HepG2 (cell line): Measurements from ENCODE around the gene EFS. TPM values are rescaled to one million over a fixed set of nuclear protein-coding genes. Genes with fewer than 3 reads are reported as not detected.
A peak's percentile ranks its signal among the peaks of the same experiment; 100 is the strongest.

ENCODE experiments used
- BRD4 ChIP-seq: sonication (generic); formaldehyde crosslinking; IDR thresholded peaks from 2 replicates; pipeline ENCODE4 v1.4.0; 2020; ENCODE audit warnings: missing genetic modification reagents
- CENPBD1 ChIP-seq: sonication (generic); formaldehyde crosslinking; IDR thresholded peaks from 2 replicates; pipeline ENCODE4 v1.8.0; 2022; ENCODE audit warnings: missing genetic modification reagents, low read depth, mild to moderate bottlenecking, borderline replicate concordance
- DMAP1 ChIP-seq: IDR thresholded peaks from 2 replicates; pipeline ENCODE4 v1.6.1; 2016
- DNMT1 ChIP-seq: sonication (generic); formaldehyde crosslinking; IDR thresholded peaks from 2 replicates; pipeline ENCODE4 v1.5.1; 2020; ENCODE audit warnings: mild to moderate bottlenecking, missing genetic modification reagents
- FOXM1 ChIP-seq: sonication (generic); formaldehyde crosslinking; IDR thresholded peaks from 2 replicates; pipeline ENCODE4 v1.5.0; 2020; ENCODE audit warnings: missing genetic modification reagents
- GTF2F1 ChIP-seq: fragments of 150-350 bp; IDR thresholded peaks from 2 replicates; pipeline ENCODE4 v1.6.1; 2014; ENCODE audit warnings: low read length
- HNF4G ChIP-seq, 2 experiments: sonication (generic) in 1 of 2; formaldehyde crosslinking in 1 of 2; IDR thresholded peaks; 2 replicates each; pipeline versions ENCODE4 v1.4.0 to v1.6.1; 2011 to 2020; ENCODE audit warnings: borderline replicate concordance in 2 of 2, low read depth in 2 of 2, mild to moderate bottlenecking in 2 of 2, low read length in 1 of 2, missing genetic modification reagents in 1 of 2, moderate library complexity in 1 of 2
- HNRNPL ChIP-seq: fragments of 200-400 bp; formaldehyde crosslinking; IDR thresholded peaks from 2 replicates; pipeline ENCODE4 v1.6.1; 2017; ENCODE audit warnings: mild to moderate bottlenecking, low read depth, low read length
- IKZF1 ChIP-seq: fragments of 450-650 bp; IDR thresholded peaks from 2 replicates; pipeline ENCODE4 v1.7.1; 2016
- IRX3 ChIP-seq: sonication (generic); formaldehyde crosslinking; IDR thresholded peaks from 2 replicates; pipeline ENCODE4 v1.8.1; 2023; ENCODE audit warnings: mild to moderate bottlenecking, low read depth, missing genetic modification reagents, borderline replicate concordance
- KLF9 ChIP-seq: IDR thresholded peaks from 2 replicates; pipeline ENCODE4 v1.6.1; 2016; ENCODE audit warnings: low read depth
- KMT2A ChIP-seq: sonication (generic); formaldehyde crosslinking; IDR thresholded peaks from 2 replicates; pipeline ENCODE4 v1.4.0; 2020; ENCODE audit warnings: missing genetic modification reagents
- NCOA1 ChIP-seq: sonication (generic); formaldehyde crosslinking; IDR thresholded peaks from 2 replicates; pipeline ENCODE4 v1.9.0; 2021; ENCODE audit warnings: missing genetic modification reagents
- NFE2L2 ChIP-seq: fragments of 150-350 bp; IDR thresholded peaks from 2 replicates; pipeline ENCODE4 v1.6.1; 2014; ENCODE audit warnings: low read length
- NONO ChIP-seq, 2 experiments: fragments of 450-650 bp in 1 of 2; sonication (generic) in 1 of 2; formaldehyde crosslinking in 1 of 2; IDR thresholded peaks in 1 of 2; conservative IDR thresholded peaks in 1 of 2; 2 replicates each; pipeline versions ENCODE4 v1.6.1 to v1.8.0; 2017 to 2022; ENCODE audit warnings: mild to moderate bottlenecking in 1 of 2, missing genetic modification reagents in 1 of 2, moderate library complexity in 1 of 2
- NPAS2 ChIP-seq: sonication (generic); formaldehyde crosslinking; IDR thresholded peaks from 2 replicates; pipeline ENCODE4 v1.8.0; 2022; ENCODE audit warnings: mild to moderate bottlenecking, missing genetic modification reagents, borderline replicate concordance
- NR2C2 ChIP-seq: sonication (generic); formaldehyde crosslinking; IDR thresholded peaks from 2 replicates; pipeline ENCODE4 v1.4.0; 2020; ENCODE audit warnings: missing genetic modification reagents, mild to moderate bottlenecking, moderate library complexity, borderline replicate concordance
- NR2F1 ChIP-seq, 2 experiments: fragments of 450-650 bp in 1 of 2; formaldehyde crosslinking in 1 of 2; IDR thresholded peaks; 2 replicates each; pipeline versions ENCODE4 v1.5.0 to v1.6.1; 2016 to 2020; ENCODE audit warnings: mild to moderate bottlenecking in 1 of 2, missing compliant biosample characterization in 1 of 2, missing genetic modification reagents in 1 of 2, moderate library complexity in 1 of 2
- NR2F6 ChIP-seq, 2 experiments: IDR thresholded peaks; 2 replicates each; pipeline ENCODE4 v1.6.1; 2016; ENCODE audit warnings: antibody characterized with exemption in 1 of 2, mild to moderate bottlenecking in 1 of 2
- PATZ1 ChIP-seq: sonication (generic); formaldehyde crosslinking; IDR thresholded peaks from 2 replicates; pipeline ENCODE4 v1.4.0; 2020; ENCODE audit warnings: missing genetic modification reagents
- PHF21A ChIP-seq: sonication (generic); formaldehyde crosslinking; IDR thresholded peaks from 2 replicates; pipeline ENCODE4 v1.5.0; 2020; ENCODE audit warnings: mild to moderate bottlenecking, missing genetic modification reagents
- POLR2AphosphoS2 ChIP-seq: IDR thresholded peaks from 2 replicates; pipeline ENCODE4 v1.6.1; 2011; ENCODE audit warnings: low read depth, low read length, improper control_type of control experiment
- REPIN1 ChIP-seq: sonication (generic); formaldehyde crosslinking; IDR thresholded peaks from 2 replicates; pipeline ENCODE4 v1.8.0; 2022; ENCODE audit warnings: missing genetic modification reagents, low read depth, mild to moderate bottlenecking, borderline replicate concordance
- REXO4 ChIP-seq: sonication (generic); formaldehyde crosslinking; IDR thresholded peaks from 2 replicates; pipeline ENCODE4 v1.8.0; 2022; ENCODE audit warnings: missing genetic modification reagents, mild to moderate bottlenecking, borderline replicate concordance
- SYNCRIP ChIP-seq: fragments of 200-400 bp; formaldehyde crosslinking; IDR thresholded peaks from 2 replicates; pipeline ENCODE4 v1.6.1; 2018; ENCODE audit warnings: mild to moderate bottlenecking, low read depth, low read length; ENCODE audit not compliant: insufficient read depth
- TOPORS ChIP-seq: sonication (generic); formaldehyde crosslinking; IDR thresholded peaks from 2 replicates; pipeline ENCODE4 v1.8.0; 2023; ENCODE audit warnings: mild to moderate bottlenecking, missing genetic modification reagents
- ZBTB7A ChIP-seq: sonication (generic); formaldehyde crosslinking; IDR thresholded peaks from 2 replicates; pipeline ENCODE4 v1.8.0; 2022; ENCODE audit warnings: mild to moderate bottlenecking, missing genetic modification reagents
- ZNF703 ChIP-seq: sonication (generic); formaldehyde crosslinking; IDR thresholded peaks from 2 replicates; pipeline ENCODE4 v1.5.1; 2020; ENCODE audit warnings: missing genetic modification reagents, mild to moderate bottlenecking, moderate library complexity, borderline replicate concordance
- polyA plus RNA-seq, 8 experiments: library from polyadenylated mRNA; depleted of rRNA in 3 of 8; stranded (reverse) in 7 of 8; unstranded in 1 of 8; fragments of >200 nt; fragmentation: Illumina TruSeq in 4 of 8; extraction: Trizol in 4 of 8; gene quantifications; 2 replicates each; pipeline versions ENCODE4 v1.2.1 to v1.2.3, GENCODE V29; 2011 to 2016; ENCODE audit warnings: low read depth in 4 of 8, missing spikeins in 1 of 8, mixed read lengths in 1 of 8; ENCODE audit not compliant: insufficient read depth in 1 of 8
- total RNA-seq, 5 experiments: library from RNA; depleted of rRNA; stranded (reverse); fragments of >200 nt; fragmentation: Illumina TruSeq; extraction: Trizol; gene quantifications; 2 replicates each; pipeline ENCODE4 v1.2.3, GENCODE V29; 2016; ENCODE audit warnings: low read depth in 1 of 5

Gene EFS
- total and polyA plus RNA-seq, 2 of the 13 experiments (the other 11 are each of a cell fraction or from before 2014, with no cell fraction given), result not detected

GRCh38 chr14:23320584-23321571, 44.1 kb downstream of the EFS start, which contains the start of gene PABPN1 (continued):
- TF ChIP-seq CENPBD1, result no peak
- peak; percentile 1; the same call in 1 of the 2 replicates for TF ChIP-seq NFE2L2
- no peak; the same call in 1 of the 2 replicates for TF ChIP-seq ZNF703
- TF ChIP-seq REXO4, result no peak; the same call in 1 of the 2 replicates
- TF ChIP-seq NR2F1 (CRISPR knock-in tag; IDR thresholded peaks at IDR 0.05), result peak; percentile 52 to 71; a peak in 2 of 4 replicates
- TF ChIP-seq NPAS2 (CRISPR knock-in tag), result no peak
- TF ChIP-seq POLR2AphosphoS2, result peak; percentile 87; the same call in 1 of the 2 replicates
- peak; percentile 57; the same call in 1 of the 2 replicates for TF ChIP-seq IRX3
- no peak for TF ChIP-seq IKZF1
- 0 out of 2 replicates have a peak, but pooled peaks have one; percentile 80 for TF ChIP-seq DNMT1 (CRISPR knock-in tag)
- TF ChIP-seq FOXM1, result no peak
- TF ChIP-seq SYNCRIP, result no peak
- no peak for TF ChIP-seq PHF21A (CRISPR knock-in tag)
- TF ChIP-seq REPIN1 (CRISPR knock-in tag), result peak; percentile 99
- TF ChIP-seq PATZ1 (CRISPR knock-in tag), result peak; percentile 66; the same call in 1 of the 2 replicates
- peak; percentile 98 for TF ChIP-seq GTF2F1
- TF ChIP-seq BRD4 (CRISPR knock-in tag), result peak; percentile 100
- TF ChIP-seq KMT2A (CRISPR knock-in tag), result peak; percentile 82
- no peak for TF ChIP-seq NONO (IDR thresholded peaks at IDR 0.05)
- TF ChIP-seq NONO (CRISPR knock-in tag; conservative IDR thresholded peaks at IDR 0.05), result peak; percentile 99
- peak; percentile 96 for TF ChIP-seq NR2C2 (CRISPR knock-in tag)
- TF ChIP-seq KLF9 (CRISPR knock-in tag), result peak; percentile 97; the same call in 1 of the 2 replicates
- TF ChIP-seq NR2F6 (IDR thresholded peaks at IDR 0.05), result peak; percentile 52; the same call in 1 of the 2 replicates
- TF ChIP-seq NR2F6 (CRISPR knock-in tag; IDR thresholded peaks at IDR 0.05), result peak; percentile 86
- TF ChIP-seq HNRNPL, result peak; percentile 68; the same call in 1 of the 2 replicates
- peak; percentile 86; the same call in 1 of the 2 replicates for TF ChIP-seq NCOA1
- peak; percentile 92 for TF ChIP-seq ZBTB7A (CRISPR knock-in tag)
- TF ChIP-seq DMAP1 (CRISPR knock-in tag), result peak; percentile 100
- TF ChIP-seq TOPORS (CRISPR knock-in tag), result peak; percentile 98
- peak; percentile 98 for TF ChIP-seq HNF4G (IDR thresholded peaks at IDR 0.05; ENCODE audit: borderline replicate concordance, low read depth, low read length)
- peak; percentile 99 for TF ChIP-seq HNF4G (CRISPR knock-in tag; IDR thresholded peaks at IDR 0.05; ENCODE audit: borderline replicate concordance, low read depth)
